HG02885 (cell line): ENCODE data around the gene CCDC68.
A peak's percentile ranks its signal among the peaks of the same experiment; 100 is the strongest.

Experiments used
- ATAC-seq: cut with Tn5 transposase; IDR thresholded peaks from one replicate; pipeline ENCODE4 v1.9.1; 2021; ENCODE audit warnings: mild to moderate bottlenecking; ENCODE audit not compliant: unreplicated experiment, poor library complexity

The CCDC68 gene

GRCh38 chr18:54962919-54963645 lies 3.8 kb upstream of the CCDC68 start:
- no peak for ATAC-seq

- no peak for ATAC-seq
Measured at GRCh38 chr18:54961868-54962267, 2.6 kb upstream of the CCDC68 start.

GRCh38 chr18:54961016-54961423 lies 1.8 kb upstream of the CCDC68 start:
- ATAC-seq = no peak

- no peak for ATAC-seq
Measured at GRCh38 chr18:54960197-54960596, 936 bp upstream of the CCDC68 start.

- no peak for ATAC-seq
Measured at GRCh38 chr18:54957996-54958395, 1.3 kb downstream of the CCDC68 start.

GRCh38 chr18:54957296-54957832 lies 1.9 kb downstream of the CCDC68 start:
- ATAC-seq = no peak

- ATAC-seq = no peak
Measured at GRCh38 chr18:54956506-54956905, 2.8 kb downstream of the CCDC68 start.

GRCh38 chr18:54952026-54952425 lies 7.2 kb downstream of the CCDC68 start:
- ATAC-seq = no peak

- ATAC-seq = no peak
Measured at GRCh38 chr18:54950221-54950620, 9.0 kb downstream of the CCDC68 start.

GRCh38 chr18:54949588-54949987 lies 9.7 kb downstream of the CCDC68 start:
- no peak for ATAC-seq

GRCh38 chr18:54948350-54948837 lies 10.9 kb downstream of the CCDC68 start:
- no peak for ATAC-seq

GRCh38 chr18:54947091-54947490 lies 12.2 kb downstream of the CCDC68 start:
- no peak for ATAC-seq

- ATAC-seq = peak; percentile 86
Measured at GRCh38 chr18:54946149-54946581, 13.1 kb downstream of the CCDC68 start.

- no peak for ATAC-seq
Measured at GRCh38 chr18:54945576-54946125, 13.6 kb downstream of the CCDC68 start.

GRCh38 chr18:54942569-54942968 lies 16.7 kb downstream of the CCDC68 start:
- no peak for ATAC-seq

GRCh38 chr18:54942144-54942543 lies 17.1 kb downstream of the CCDC68 start:
- no peak for ATAC-seq

GRCh38 chr18:54939361-54939917 lies 19.8 kb downstream of the CCDC68 start:
- ATAC-seq = no peak

GRCh38 chr18:54938506-54938905 lies 20.8 kb downstream of the CCDC68 start:
- ATAC-seq = no peak

- ATAC-seq = no peak
Measured at GRCh38 chr18:54932472-54932871, 26.8 kb downstream of the CCDC68 start.

- no peak for ATAC-seq
Measured at GRCh38 chr18:54931152-54931551, 28.1 kb downstream of the CCDC68 start.

- no peak for ATAC-seq
Measured at GRCh38 chr18:54928236-54928635, 31.0 kb downstream of the CCDC68 start.
